ENCODE results near the gene LRRC26. TPM values are rescaled to one million over a fixed set of nuclear protein-coding genes. Genes with fewer than 3 reads are reported as not detected.

LRRC26 gene
- total and polyA plus RNA-seq, 2 of the 13 experiments (the other 11 are each of a cell fraction or from before 2014, with no cell fraction given): not detected

- TF ChIP-seq EZH2 (conservative IDR thresholded peaks at IDR 0.05; ENCODE audit: low read depth, low read length): peak; percentile 83
- TF ChIP-seq, protein P1, sequence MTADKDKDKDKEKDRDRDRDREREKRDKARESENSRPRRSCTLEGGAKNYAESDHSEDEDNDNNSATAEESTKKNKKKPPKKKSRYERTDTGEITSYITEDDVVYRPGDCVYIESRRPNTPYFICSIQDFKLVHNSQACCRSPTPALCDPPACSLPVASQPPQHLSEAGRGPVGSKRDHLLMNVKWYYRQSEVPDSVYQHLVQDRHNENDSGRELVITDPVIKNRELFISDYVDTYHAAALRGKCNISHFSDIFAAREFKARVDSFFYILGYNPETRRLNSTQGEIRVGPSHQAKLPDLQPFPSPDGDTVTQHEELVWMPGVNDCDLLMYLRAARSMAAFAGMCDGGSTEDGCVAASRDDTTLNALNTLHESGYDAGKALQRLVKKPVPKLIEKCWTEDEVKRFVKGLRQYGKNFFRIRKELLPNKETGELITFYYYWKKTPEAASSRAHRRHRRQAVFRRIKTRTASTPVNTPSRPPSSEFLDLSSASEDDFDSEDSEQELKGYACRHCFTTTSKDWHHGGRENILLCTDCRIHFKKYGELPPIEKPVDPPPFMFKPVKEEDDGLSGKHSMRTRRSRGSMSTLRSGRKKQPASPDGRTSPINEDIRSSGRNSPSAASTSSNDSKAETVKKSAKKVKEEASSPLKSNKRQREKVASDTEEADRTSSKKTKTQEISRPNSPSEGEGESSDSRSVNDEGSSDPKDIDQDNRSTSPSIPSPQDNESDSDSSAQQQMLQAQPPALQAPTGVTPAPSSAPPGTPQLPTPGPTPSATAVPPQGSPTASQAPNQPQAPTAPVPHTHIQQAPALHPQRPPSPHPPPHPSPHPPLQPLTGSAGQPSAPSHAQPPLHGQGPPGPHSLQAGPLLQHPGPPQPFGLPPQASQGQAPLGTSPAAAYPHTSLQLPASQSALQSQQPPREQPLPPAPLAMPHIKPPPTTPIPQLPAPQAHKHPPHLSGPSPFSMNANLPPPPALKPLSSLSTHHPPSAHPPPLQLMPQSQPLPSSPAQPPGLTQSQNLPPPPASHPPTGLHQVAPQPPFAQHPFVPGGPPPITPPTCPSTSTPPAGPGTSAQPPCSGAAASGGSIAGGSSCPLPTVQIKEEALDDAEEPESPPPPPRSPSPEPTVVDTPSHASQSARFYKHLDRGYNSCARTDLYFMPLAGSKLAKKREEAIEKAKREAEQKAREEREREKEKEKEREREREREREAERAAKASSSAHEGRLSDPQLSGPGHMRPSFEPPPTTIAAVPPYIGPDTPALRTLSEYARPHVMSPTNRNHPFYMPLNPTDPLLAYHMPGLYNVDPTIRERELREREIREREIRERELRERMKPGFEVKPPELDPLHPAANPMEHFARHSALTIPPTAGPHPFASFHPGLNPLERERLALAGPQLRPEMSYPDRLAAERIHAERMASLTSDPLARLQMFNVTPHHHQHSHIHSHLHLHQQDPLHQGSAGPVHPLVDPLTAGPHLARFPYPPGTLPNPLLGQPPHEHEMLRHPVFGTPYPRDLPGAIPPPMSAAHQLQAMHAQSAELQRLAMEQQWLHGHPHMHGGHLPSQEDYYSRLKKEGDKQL (CRISPR knock-in tag; IDR thresholded peaks at IDR 0.05; ENCODE audit: low read depth): no peak
- TF ChIP-seq CHD2 (IDR thresholded peaks at IDR 0.05; ENCODE audit: low read depth, low read length): no peak
- no peak for TF ChIP-seq ZNF142 (CRISPR knock-in tag; IDR thresholded peaks at IDR 0.05)
- no peak for TF ChIP-seq GLMP (CRISPR knock-in tag; IDR thresholded peaks at IDR 0.05; ENCODE audit: borderline replicate concordance)
- peak; percentile 36; the same call in 1 of the 2 replicates for TF ChIP-seq PRDM15 (CRISPR knock-in tag; IDR thresholded peaks at IDR 0.05)
- peak; percentile 35; the same call in 1 of the 2 replicates for TF ChIP-seq RXRA (CRISPR knock-in tag; IDR thresholded peaks at IDR 0.05)
- no peak for TF ChIP-seq DNMT3B (CRISPR knock-in tag; conservative IDR thresholded peaks at IDR 0.05)
- TF ChIP-seq TRIM24 (CRISPR knock-in tag; IDR thresholded peaks at IDR 0.05): no peak
- no peak for TF ChIP-seq ZNF3 (CRISPR knock-in tag; IDR thresholded peaks at IDR 0.05)
- TF ChIP-seq TFAP4 (IDR thresholded peaks at IDR 0.05; ENCODE audit: borderline replicate concordance, low read depth): peak; percentile 26; the same call in 1 of the 2 replicates
These were observed 1.9 kb downstream of the LRRC26 start (continued) for GRCh38 chr9:137167747-137168572.

All from HepG2 (cell line).